Ecto neural progenitor cell (in vitro differentiated cells): ENCODE results near the gene ACAD11.

Experiments used
- DNase-seq: peaks from one replicate; pipeline ENCODE4 v3.0.0-alpha.2; 2018; ENCODE audit warnings: low spot score

The ACAD11 gene

DNA sequence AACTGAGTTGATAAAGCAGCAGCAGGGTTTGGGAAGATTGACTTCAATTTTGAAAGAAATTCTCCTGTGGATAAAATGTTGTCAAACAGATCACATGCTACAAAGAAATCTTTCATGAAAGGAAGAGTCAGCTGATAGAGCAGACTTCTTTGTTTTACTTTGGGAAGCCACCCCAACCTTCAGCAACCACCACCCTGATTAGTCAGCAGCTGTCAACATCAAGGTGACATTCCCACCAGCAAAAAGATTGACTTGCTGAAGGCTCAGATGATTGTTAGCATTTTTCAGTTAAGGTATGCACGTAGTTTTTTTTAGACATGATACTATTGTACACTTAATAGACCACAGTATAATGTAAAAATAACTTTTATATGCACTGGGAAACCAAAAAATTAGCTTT is 150.1 kb downstream of the ACAD11 start:
- no peak for DNase-seq

DNA sequence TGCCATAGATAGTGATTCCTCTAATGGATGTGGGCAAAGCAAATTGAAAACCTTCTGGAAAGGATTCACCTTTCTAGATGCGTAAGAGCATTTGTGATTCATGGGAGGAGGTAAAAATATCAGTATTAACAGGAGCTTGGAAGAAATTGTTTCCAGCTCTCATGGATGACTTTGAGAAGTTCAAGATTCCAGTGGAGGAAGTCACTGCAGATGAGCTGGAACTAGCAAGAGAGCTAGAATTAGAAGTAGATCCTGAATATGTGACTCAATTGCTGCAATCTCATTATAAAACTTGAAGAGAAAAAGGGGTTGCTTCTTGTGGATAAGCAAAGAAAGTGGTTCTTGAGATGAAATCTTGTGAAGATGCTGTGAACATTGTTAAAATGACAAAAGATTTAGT is 150.5 kb downstream of the ACAD11 start:
- DNase-seq = no peak
